Measurements from ENCODE around the gene LEMD3.

LEMD3 gene

DNA sequence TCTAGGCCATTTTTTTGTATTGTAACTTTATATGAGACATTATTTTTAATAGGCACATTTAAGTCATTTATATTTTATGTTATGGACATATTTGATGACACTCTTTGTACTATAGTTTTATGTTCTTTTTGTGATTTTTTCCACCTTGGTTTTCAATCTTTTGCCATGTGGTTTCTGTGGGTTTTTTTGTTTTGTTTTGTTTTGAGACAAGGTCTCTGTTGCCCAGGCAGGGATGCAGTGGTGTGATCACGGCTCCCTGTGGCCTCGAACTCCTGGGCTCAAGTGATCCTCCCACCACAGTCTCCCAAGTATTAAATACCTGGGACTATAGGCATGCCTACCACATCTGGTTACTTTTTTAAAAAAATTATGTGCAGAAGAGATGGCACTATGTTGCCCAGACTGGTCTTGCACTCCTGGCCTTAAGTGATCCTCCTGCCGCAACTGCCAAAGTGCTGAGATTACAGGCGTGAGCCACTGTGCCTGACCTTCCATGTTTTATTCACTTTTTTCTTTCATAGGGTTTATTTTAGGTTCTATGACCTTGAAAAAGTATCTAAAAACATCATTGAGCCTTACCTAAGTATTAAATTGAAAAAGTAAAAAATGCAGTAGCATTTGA is 125.4 kb downstream of the LEMD3 start:
- H3K4me1 ChIP-seq (ENCODE audit: insufficient read depth, low read length, poor library complexity, severe bottlenecking), result peaks cover 29% of the 10 kb centered on the region
- TF ChIP-seq EZH2phosphoT487 (IDR thresholded peaks at IDR 0.05; ENCODE audit: borderline replicate concordance) (no peak), CTCF (conservative IDR thresholded peaks at IDR 0.05; ENCODE audit: low read length) (no peak)
- no peaks in the 10 kb centered on the region; the same call in 1 of the 2 replicates for H3K36me3 ChIP-seq (ENCODE audit: insufficient read depth, low read length)
- H3K9me3 ChIP-seq (ENCODE audit: insufficient read depth, low read depth, low read length), result no peaks in the 10 kb centered on the region
- no peak overlapping the region for H2AFZ ChIP-seq (ENCODE audit: low read length)
- H3K4me3 ChIP-seq (ENCODE audit: low read length, poor library complexity, severe bottlenecking), result no peak overlapping the region
- no peaks in the 10 kb centered on the region for H3K27me3 ChIP-seq (ENCODE audit: insufficient read depth, low read length, poor library complexity, severe bottlenecking)
- no peak overlapping the region for H3K9ac ChIP-seq (ENCODE audit: low read depth, low read length, poor library complexity, severe bottlenecking)
- no peaks in the 10 kb centered on the region for H3K9me2 ChIP-seq (replicated peaks; ENCODE audit: low read depth, low read length)
- H3K79me2 ChIP-seq (ENCODE audit: insufficient read depth, low read length), result peaks cover 98% of the 10 kb centered on the region
- H3K4me2 ChIP-seq (ENCODE audit: low read depth, low read length, poor library complexity, severe bottlenecking), result no peak overlapping the region
- H3F3A ChIP-seq (ENCODE audit: low read depth), result no peaks in the 10 kb centered on the region
- peaks cover 91% of the 10 kb centered on the region for H4K20me1 ChIP-seq (ENCODE audit: insufficient read depth, low read length, poor library complexity, severe bottlenecking)

DNA sequence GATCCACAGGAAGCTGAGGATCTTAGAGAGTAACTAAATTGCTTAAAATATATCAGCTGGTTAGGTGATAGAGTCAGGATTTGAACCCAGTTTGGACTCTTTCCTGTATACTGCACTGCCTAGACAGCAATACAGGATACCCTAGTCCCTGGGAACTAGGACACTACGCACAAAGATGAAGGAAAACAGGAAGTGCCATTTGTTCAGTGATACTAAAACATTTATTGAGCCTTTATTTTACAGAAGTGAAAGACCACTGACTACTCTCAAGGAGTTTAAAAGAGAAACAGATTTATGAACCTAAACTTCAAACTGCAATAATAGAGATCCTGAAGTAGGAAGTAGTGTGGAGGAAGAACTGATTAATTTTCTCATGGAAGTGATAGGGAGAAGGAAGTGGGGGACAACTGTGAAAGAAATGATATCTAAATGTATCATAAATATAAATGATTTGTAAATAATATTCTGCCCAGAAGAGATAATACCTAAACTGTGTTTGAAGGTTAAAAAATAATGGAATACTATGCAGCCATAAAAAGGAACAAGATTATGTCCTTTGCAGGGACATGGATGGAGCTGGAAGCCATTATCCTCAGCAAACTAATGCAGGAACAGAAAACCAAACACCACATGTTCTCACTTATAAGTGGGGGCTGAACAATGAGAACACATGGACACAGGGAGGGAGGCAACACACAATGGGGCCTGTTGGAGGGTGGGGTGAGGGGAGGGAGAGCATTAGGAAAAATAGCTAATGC is 127.3 kb downstream of the LEMD3 start:
- H3K27me3 ChIP-seq (ENCODE audit: insufficient read depth, low read length, poor library complexity, severe bottlenecking), result no peaks in the 10 kb centered on the region
- H3K4me3 ChIP-seq (ENCODE audit: low read length, poor library complexity, severe bottlenecking), result no peak overlapping the region
- no peaks in the 10 kb centered on the region for H3K9me3 ChIP-seq (ENCODE audit: insufficient read depth, low read depth, low read length)
- no peak for TF ChIP-seq CTCF (conservative IDR thresholded peaks at IDR 0.05; ENCODE audit: low read length)
- no peak for TF ChIP-seq EZH2phosphoT487 (IDR thresholded peaks at IDR 0.05; ENCODE audit: borderline replicate concordance)
- peaks cover 93% of the 10 kb centered on the region for H4K20me1 ChIP-seq (ENCODE audit: insufficient read depth, low read length, poor library complexity, severe bottlenecking)
- no peak overlapping the region for H3K4me2 ChIP-seq (ENCODE audit: low read depth, low read length, poor library complexity, severe bottlenecking)
- peaks cover 99% of the 10 kb centered on the region for H3K79me2 ChIP-seq (ENCODE audit: insufficient read depth, low read length)
- H3F3A ChIP-seq (ENCODE audit: low read depth), result no peaks in the 10 kb centered on the region
- no peaks in the 10 kb centered on the region for H3K36me3 ChIP-seq (ENCODE audit: insufficient read depth, low read length)
- H2AFZ ChIP-seq (ENCODE audit: low read length), result no peak overlapping the region
- H3K9ac ChIP-seq (ENCODE audit: low read depth, low read length, poor library complexity, severe bottlenecking), result no peak overlapping the region
- no peaks in the 10 kb centered on the region for H3K9me2 ChIP-seq (replicated peaks; ENCODE audit: low read depth, low read length)
- H3K4me1 ChIP-seq (ENCODE audit: insufficient read depth, low read length, poor library complexity, severe bottlenecking), result peaks cover 37% of the 10 kb centered on the region
